ENCODE data around the gene CTBP2. TPM values are rescaled to one million over a fixed set of nuclear protein-coding genes. Genes with fewer than 3 reads are reported as not detected.

The CTBP2 gene
- total RNA-seq, 1 donor from 2014 or later = 55.2 TPM

- no peak for TF ChIP-seq EZH2 (IDR thresholded peaks at IDR 0.05)
- TF ChIP-seq EZH2phosphoT487 (IDR thresholded peaks at IDR 0.05) = no peak
- TF ChIP-seq CTCF (IDR thresholded peaks at IDR 0.05) = no peak
- H3K36me3 Mint-ChIP-seq = peaks cover 32% of the 10 kb centered on the region
- peak overlapping the region; percentile 93 for H3K27ac ChIP-seq
- H3K27me3 Mint-ChIP-seq (ENCODE audit: insufficient read depth, low read depth) = peaks cover 6% of the 10 kb centered on the region
- no peaks in the 10 kb centered on the region for H3K9me3 ChIP-seq (ENCODE audit: low read depth)
- H2AFZ ChIP-seq (replicated peaks) = no peak overlapping the region
- H3K4me1 Mint-ChIP-seq = peaks cover 86% of the 10 kb centered on the region
- no peaks in the 10 kb centered on the region for H3K36me3 ChIP-seq
- peak overlapping the region; percentile 76 for H3K4me3 Mint-ChIP-seq
- H3F3A ChIP-seq (ENCODE audit: low read depth) = peaks cover 34% of the 10 kb centered on the region
- H3K9ac ChIP-seq = peak overlapping the region; percentile 5
- H3K27me3 ChIP-seq = no peaks in the 10 kb centered on the region
- H3K9me3 Mint-ChIP-seq = peaks cover 4% of the 10 kb centered on the region
- DNase-seq (ENCODE audit: low spot score) = peak; percentile 97
- H3K4me2 ChIP-seq = peak overlapping the region; percentile 80
- H3K4me3 ChIP-seq = peak overlapping the region; percentile 26
- peaks cover 97% of the 10 kb centered on the region for H4K20me1 ChIP-seq (ENCODE audit: low read depth)
- H3K79me2 ChIP-seq (ENCODE audit: low read depth) = peaks cover 89% of the 10 kb centered on the region
- peaks cover 62% of the 10 kb centered on the region for H3K4me1 ChIP-seq
- H3K27ac Mint-ChIP-seq = peak overlapping the region; percentile 97
Measured at GRCh38 chr10:125057158-125058001, 103.0 kb downstream of the CTBP2 start.

GRCh38 chr10:125056161-125057132 is 103.9 kb downstream of the CTBP2 start:
- Mint-ChIP-seq H3K27ac (peak overlapping the region; percentile 97), H3K4me3 (peak overlapping the region; percentile 76), H3K9me3 (peaks cover 4% of the 10 kb centered on the region), H3K27me3 (ENCODE audit: insufficient read depth, low read depth) (peaks cover 6% of the 10 kb centered on the region), H3K4me1 (peaks cover 82% of the 10 kb centered on the region), H3K36me3 (peaks cover 36% of the 10 kb centered on the region)
- Histone ChIP-seq H2AFZ (replicated peaks) (no peak overlapping the region), H4K20me1 (ENCODE audit: low read depth) (peaks cover 97% of the 10 kb centered on the region), H3K4me3 (peak overlapping the region; percentile 26), H3K27ac (peak overlapping the region; percentile 93), H3K4me1 (peaks cover 62% of the 10 kb centered on the region), H3K9ac (no peak overlapping the region), H3K9me3 (ENCODE audit: low read depth) (no peaks in the 10 kb centered on the region), H3K36me3 (no peaks in the 10 kb centered on the region), H3K27me3 (no peaks in the 10 kb centered on the region), H3K4me2 (peak overlapping the region; percentile 80), H3K79me2 (ENCODE audit: low read depth) (peaks cover 89% of the 10 kb centered on the region), H3F3A (ENCODE audit: low read depth) (peaks cover 34% of the 10 kb centered on the region)
- DNase-seq (ENCODE audit: low spot score) = peak; percentile 25
- no peak for TF ChIP-seq CTCF (IDR thresholded peaks at IDR 0.05)
- TF ChIP-seq EZH2phosphoT487 (IDR thresholded peaks at IDR 0.05) = no peak
- no peak for TF ChIP-seq EZH2 (IDR thresholded peaks at IDR 0.05)

- no peaks in the 10 kb centered on the region for H3K27me3 ChIP-seq
- H3K4me3 ChIP-seq = no peak overlapping the region
- H3K79me2 ChIP-seq (ENCODE audit: low read depth) = peaks cover 89% of the 10 kb centered on the region
- no peaks in the 10 kb centered on the region for H3K9me3 ChIP-seq (ENCODE audit: low read depth)
- no peak for DNase-seq (ENCODE audit: low spot score)
- Mint-ChIP-seq H3K36me3 (peaks cover 35% of the 10 kb centered on the region), H3K9me3 (peaks cover 4% of the 10 kb centered on the region), H3K27ac (peak overlapping the region; percentile 87), H3K4me1 (peaks cover 72% of the 10 kb centered on the region), H3K27me3 (ENCODE audit: insufficient read depth, low read depth) (peaks cover 6% of the 10 kb centered on the region), H3K4me3 (peak overlapping the region; percentile 15)
- TF ChIP-seq CTCF (IDR thresholded peaks at IDR 0.05) (no peak), EZH2phosphoT487 (IDR thresholded peaks at IDR 0.05) (no peak), EZH2 (IDR thresholded peaks at IDR 0.05) (no peak)
- no peak overlapping the region for H3K9ac ChIP-seq
- no peaks in the 10 kb centered on the region for H3K36me3 ChIP-seq
- peak overlapping the region; percentile 21 for H3K4me2 ChIP-seq
- H3F3A ChIP-seq (ENCODE audit: low read depth) = peaks cover 34% of the 10 kb centered on the region
- no peak overlapping the region for H2AFZ ChIP-seq (replicated peaks)
- peaks cover 97% of the 10 kb centered on the region for H4K20me1 ChIP-seq (ENCODE audit: low read depth)
- H3K4me1 ChIP-seq = peaks cover 54% of the 10 kb centered on the region
- no peak overlapping the region for H3K27ac ChIP-seq
Measured at GRCh38 chr10:125055446-125055845, 104.9 kb downstream of the CTBP2 start.

Data from neural progenitor cell (in vitro differentiated cells).